HepG2 (cell line): ENCODE data around the gene CELSR2. TPM values are rescaled to one million over a fixed set of nuclear protein-coding genes. Genes with fewer than 3 reads are reported as not detected.

Source experiments
- JDP2 ChIP-seq: sonication (generic); formaldehyde crosslinking; IDR thresholded peaks from 2 replicates; pipeline ENCODE4 v1.8.1; 2022; ENCODE audit warnings: missing genetic modification reagents, borderline replicate concordance
- KLF12 ChIP-seq: sonication (generic); formaldehyde crosslinking; IDR thresholded peaks from 2 replicates; pipeline ENCODE4 v1.4.0; 2020; ENCODE audit warnings: missing genetic modification reagents, borderline replicate concordance
- MED8 ChIP-seq: sonication (generic); formaldehyde crosslinking; IDR thresholded peaks from 2 replicates; pipeline ENCODE4 v1.8.1; 2023; ENCODE audit warnings: mild to moderate bottlenecking, missing genetic modification reagents; ENCODE audit not compliant: insufficient replicate concordance
- NCOR1 ChIP-seq: fragments of 200-600 bp; sonication (generic); IDR thresholded peaks from 2 replicates; pipeline ENCODE4 v1.7.0; 2017; ENCODE audit warnings: antibody characterized with exemption, low read length, borderline replicate concordance
- NFRKB ChIP-seq: fragments of 450-650 bp; IDR thresholded peaks from 2 replicates; pipeline ENCODE4 v1.6.1; 2017
- PITX1 ChIP-seq: sonication (generic); formaldehyde crosslinking; IDR thresholded peaks from 2 replicates; pipeline ENCODE4 v1.5.1; 2020; ENCODE audit warnings: mild to moderate bottlenecking, missing genetic modification reagents
- SP2 ChIP-seq: sonication (generic); formaldehyde crosslinking; IDR thresholded peaks from 2 replicates; pipeline ENCODE4 v1.5.1; 2020; ENCODE audit warnings: mild to moderate bottlenecking, missing genetic modification reagents
- ZBTB1 ChIP-seq: sonication (generic); formaldehyde crosslinking; IDR thresholded peaks from 2 replicates; pipeline ENCODE4 v1.4.0; 2020; ENCODE audit warnings: missing genetic modification reagents, borderline replicate concordance
- ZNF12 ChIP-seq: sonication (generic); formaldehyde crosslinking; IDR thresholded peaks from 2 replicates; pipeline ENCODE4 v1.5.0; 2020; ENCODE audit warnings: missing genetic modification reagents
- ZNF331 ChIP-seq: sonication (generic); formaldehyde crosslinking; IDR thresholded peaks from 2 replicates; pipeline ENCODE4 v1.4.0; 2020; ENCODE audit warnings: missing genetic modification reagents
- polyA plus RNA-seq, 8 experiments: library from polyadenylated mRNA; depleted of rRNA in 3 of 8; stranded (reverse) in 7 of 8; unstranded in 1 of 8; fragments of >200 nt; fragmentation: Illumina TruSeq in 4 of 8; extraction: Trizol in 4 of 8; gene quantifications; 2 replicates each; pipeline versions ENCODE4 v1.2.1 to v1.2.3, GENCODE V29; 2011 to 2016; ENCODE audit warnings: low read depth in 4 of 8, missing spikeins in 1 of 8, mixed read lengths in 1 of 8; ENCODE audit not compliant: insufficient read depth in 1 of 8
- total RNA-seq, 5 experiments: library from RNA; depleted of rRNA; stranded (reverse); fragments of >200 nt; fragmentation: Illumina TruSeq; extraction: Trizol; gene quantifications; 2 replicates each; pipeline ENCODE4 v1.2.3, GENCODE V29; 2016; ENCODE audit warnings: low read depth in 1 of 5
- TF ChIP-seq, protein P1 (sequence below): sonication (generic); formaldehyde crosslinking; conservative IDR thresholded peaks from 2 replicates; pipeline ENCODE4 v1.8.0; 2022; ENCODE audit warnings: mild to moderate bottlenecking, moderate library complexity, missing genetic modification reagents
- TF ChIP-seq, protein P2 (sequence below): sonication (generic); formaldehyde crosslinking; IDR thresholded peaks from 2 replicates; pipeline ENCODE4 v1.8.0; 2022; ENCODE audit warnings: missing genetic modification reagents, mild to moderate bottlenecking, inconsistent platforms, borderline replicate concordance
- TF ChIP-seq, protein P3 (sequence below): sonication (generic); formaldehyde crosslinking; IDR thresholded peaks from 2 replicates; pipeline ENCODE4 v1.8.0; 2022; ENCODE audit warnings: missing genetic modification reagents, mild to moderate bottlenecking, borderline replicate concordance
- TF ChIP-seq, protein P4 (sequence below): sonication (generic); formaldehyde crosslinking; IDR thresholded peaks from 2 replicates; pipeline ENCODE4 v1.4.0; 2020; ENCODE audit warnings: missing genetic modification reagents, mild to moderate bottlenecking, borderline replicate concordance
- TF ChIP-seq, protein P5 (sequence below): sonication (generic); formaldehyde crosslinking; IDR thresholded peaks from 2 replicates; pipeline ENCODE4 v1.8.0; 2022; ENCODE audit warnings: mild to moderate bottlenecking, missing genetic modification reagents
- TF ChIP-seq, protein P6 (sequence below): sonication (generic); formaldehyde crosslinking; IDR thresholded peaks from 2 replicates; pipeline ENCODE4 v1.4.0; 2020; ENCODE audit warnings: missing genetic modification reagents, borderline replicate concordance

The CELSR2 gene
- total and polyA plus RNA-seq, 2 of the 13 experiments (the other 11 are each of a cell fraction or from before 2014, with no cell fraction given): 4.0 to 6.6 TPM

DNA sequence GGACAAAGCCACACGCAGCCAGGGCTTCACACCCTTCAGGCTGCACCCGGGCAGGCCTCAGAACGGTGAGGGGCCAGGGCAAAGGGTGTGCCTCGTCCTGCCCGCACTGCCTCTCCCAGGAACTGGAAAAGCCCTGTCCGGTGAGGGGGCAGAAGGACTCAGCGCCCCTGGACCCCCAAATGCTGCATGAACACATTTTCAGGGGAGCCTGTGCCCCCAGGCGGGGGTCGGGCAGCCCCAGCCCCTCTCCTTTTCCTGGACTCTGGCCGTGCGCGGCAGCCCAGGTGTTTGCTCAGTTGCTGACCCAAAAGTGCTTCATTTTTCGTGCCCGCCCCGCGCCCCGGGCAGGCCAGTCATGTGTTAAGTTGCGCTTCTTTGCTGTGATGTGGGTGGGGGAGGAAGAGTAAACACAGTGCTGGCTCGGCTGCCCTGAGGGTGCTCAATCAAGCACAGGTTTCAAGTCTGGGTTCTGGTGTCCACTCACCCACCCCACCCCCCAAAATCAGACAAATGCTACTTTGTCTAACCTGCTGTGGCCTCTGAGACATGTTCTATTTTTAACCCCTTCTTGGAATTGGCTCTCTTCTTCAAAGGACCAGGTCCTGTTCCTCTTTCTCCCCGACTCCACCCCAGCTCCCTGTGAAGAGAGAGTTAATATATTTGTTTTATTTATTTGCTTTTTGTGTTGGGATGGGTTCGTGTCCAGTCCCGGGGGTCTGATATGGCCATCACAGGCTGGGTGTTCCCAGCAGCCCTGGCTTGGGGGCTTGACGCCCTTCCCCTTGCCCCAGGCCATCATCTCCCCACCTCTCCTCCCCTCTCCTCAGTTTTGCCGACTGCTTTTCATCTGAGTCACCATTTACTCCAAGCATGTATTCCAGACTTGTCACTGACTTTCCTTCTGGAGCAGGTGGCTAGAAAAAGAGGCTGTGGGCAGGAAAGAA is 25.5 kb downstream of the CELSR2 start (continued):
- TF ChIP-seq, protein P1, sequence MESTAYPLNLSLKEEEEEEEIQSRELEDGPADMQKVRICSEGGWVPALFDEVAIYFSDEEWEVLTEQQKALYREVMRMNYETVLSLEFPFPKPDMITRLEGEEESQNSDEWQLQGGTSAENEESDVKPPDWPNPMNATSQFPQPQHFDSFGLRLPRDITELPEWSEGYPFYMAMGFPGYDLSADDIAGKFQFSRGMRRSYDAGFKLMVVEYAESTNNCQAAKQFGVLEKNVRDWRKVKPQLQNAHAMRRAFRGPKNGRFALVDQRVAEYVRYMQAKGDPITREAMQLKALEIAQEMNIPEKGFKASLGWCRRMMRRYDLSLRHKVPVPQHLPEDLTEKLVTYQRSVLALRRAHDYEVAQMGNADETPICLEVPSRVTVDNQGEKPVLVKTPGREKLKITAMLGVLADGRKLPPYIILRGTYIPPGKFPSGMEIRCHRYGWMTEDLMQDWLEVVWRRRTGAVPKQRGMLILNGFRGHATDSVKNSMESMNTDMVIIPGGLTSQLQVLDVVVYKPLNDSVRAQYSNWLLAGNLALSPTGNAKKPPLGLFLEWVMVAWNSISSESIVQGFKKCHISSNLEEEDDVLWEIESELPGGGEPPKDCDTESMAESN (CRISPR knock-in tag): 0 out of 2 replicates have a peak, but pooled peaks have one; percentile 58
- TF ChIP-seq, protein P2, sequence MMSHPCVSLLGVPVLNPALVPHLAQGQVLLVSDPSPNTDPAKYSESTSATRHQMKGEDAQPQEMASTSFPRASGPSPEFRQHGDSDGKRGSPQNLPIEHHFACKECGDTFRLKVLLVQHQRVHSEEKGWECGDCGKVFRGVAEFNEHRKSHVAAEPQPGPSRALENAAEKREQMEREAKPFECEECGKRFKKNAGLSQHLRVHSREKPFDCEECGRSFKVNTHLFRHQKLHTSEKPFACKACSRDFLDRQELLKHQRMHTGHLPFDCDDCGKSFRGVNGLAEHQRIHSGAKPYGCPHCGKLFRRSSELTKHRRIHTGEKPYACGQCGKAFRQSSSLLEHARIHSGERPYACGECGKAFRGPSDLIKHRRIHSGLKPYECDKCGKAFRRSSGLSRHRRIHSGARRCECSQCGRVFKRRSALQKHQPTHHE: no peak
- no peak for TF ChIP-seq NFRKB
- TF ChIP-seq PITX1 (CRISPR knock-in tag): no peak
- TF ChIP-seq, protein P3, sequence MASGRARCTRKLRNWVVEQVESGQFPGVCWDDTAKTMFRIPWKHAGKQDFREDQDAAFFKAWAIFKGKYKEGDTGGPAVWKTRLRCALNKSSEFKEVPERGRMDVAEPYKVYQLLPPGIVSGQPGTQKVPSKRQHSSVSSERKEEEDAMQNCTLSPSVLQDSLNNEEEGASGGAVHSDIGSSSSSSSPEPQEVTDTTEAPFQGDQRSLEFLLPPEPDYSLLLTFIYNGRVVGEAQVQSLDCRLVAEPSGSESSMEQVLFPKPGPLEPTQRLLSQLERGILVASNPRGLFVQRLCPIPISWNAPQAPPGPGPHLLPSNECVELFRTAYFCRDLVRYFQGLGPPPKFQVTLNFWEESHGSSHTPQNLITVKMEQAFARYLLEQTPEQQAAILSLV (CRISPR knock-in tag): no peak
- TF ChIP-seq NCOR1: peak; percentile 19; the same call in 1 of the 2 replicates
- 0 out of 2 replicates have a peak, but pooled peaks have one; percentile 19 for TF ChIP-seq ZNF12 (CRISPR knock-in tag)
- TF ChIP-seq, protein P4, sequence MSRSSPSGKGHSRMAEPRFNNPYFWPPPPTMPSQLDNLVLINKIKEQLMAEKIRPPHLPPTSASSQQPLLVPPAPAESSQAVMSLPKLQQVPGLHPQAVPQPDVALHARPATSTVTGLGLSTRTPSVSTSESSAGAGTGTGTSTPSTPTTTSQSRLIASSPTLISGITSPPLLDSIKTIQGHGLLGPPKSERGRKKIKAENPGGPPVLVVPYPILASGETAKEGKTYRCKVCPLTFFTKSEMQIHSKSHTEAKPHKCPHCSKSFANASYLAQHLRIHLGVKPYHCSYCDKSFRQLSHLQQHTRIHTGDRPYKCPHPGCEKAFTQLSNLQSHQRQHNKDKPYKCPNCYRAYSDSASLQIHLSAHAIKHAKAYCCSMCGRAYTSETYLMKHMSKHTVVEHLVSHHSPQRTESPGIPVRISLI (CRISPR knock-in tag): no peak; the same call in 1 of the 2 replicates
- no peak; the same call in 1 of the 2 replicates for TF ChIP-seq ZNF331
- no peak for TF ChIP-seq SP2 (CRISPR knock-in tag)
- 0 out of 2 replicates have a peak, but pooled peaks have one; percentile 60 for TF ChIP-seq KLF12 (CRISPR knock-in tag)
- TF ChIP-seq ZBTB1 (CRISPR knock-in tag): no peak
- TF ChIP-seq, protein P5, sequence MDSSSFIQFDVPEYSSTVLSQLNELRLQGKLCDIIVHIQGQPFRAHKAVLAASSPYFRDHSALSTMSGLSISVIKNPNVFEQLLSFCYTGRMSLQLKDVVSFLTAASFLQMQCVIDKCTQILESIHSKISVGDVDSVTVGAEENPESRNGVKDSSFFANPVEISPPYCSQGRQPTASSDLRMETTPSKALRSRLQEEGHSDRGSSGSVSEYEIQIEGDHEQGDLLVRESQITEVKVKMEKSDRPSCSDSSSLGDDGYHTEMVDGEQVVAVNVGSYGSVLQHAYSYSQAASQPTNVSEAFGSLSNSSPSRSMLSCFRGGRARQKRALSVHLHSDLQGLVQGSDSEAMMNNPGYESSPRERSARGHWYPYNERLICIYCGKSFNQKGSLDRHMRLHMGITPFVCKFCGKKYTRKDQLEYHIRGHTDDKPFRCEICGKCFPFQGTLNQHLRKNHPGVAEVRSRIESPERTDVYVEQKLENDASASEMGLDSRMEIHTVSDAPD: 0 out of 2 replicates have a peak, but pooled peaks have one; percentile 42
- TF ChIP-seq MED8 (CRISPR knock-in tag): peak; percentile 32
- no peak for TF ChIP-seq JDP2
- TF ChIP-seq, protein P6, sequence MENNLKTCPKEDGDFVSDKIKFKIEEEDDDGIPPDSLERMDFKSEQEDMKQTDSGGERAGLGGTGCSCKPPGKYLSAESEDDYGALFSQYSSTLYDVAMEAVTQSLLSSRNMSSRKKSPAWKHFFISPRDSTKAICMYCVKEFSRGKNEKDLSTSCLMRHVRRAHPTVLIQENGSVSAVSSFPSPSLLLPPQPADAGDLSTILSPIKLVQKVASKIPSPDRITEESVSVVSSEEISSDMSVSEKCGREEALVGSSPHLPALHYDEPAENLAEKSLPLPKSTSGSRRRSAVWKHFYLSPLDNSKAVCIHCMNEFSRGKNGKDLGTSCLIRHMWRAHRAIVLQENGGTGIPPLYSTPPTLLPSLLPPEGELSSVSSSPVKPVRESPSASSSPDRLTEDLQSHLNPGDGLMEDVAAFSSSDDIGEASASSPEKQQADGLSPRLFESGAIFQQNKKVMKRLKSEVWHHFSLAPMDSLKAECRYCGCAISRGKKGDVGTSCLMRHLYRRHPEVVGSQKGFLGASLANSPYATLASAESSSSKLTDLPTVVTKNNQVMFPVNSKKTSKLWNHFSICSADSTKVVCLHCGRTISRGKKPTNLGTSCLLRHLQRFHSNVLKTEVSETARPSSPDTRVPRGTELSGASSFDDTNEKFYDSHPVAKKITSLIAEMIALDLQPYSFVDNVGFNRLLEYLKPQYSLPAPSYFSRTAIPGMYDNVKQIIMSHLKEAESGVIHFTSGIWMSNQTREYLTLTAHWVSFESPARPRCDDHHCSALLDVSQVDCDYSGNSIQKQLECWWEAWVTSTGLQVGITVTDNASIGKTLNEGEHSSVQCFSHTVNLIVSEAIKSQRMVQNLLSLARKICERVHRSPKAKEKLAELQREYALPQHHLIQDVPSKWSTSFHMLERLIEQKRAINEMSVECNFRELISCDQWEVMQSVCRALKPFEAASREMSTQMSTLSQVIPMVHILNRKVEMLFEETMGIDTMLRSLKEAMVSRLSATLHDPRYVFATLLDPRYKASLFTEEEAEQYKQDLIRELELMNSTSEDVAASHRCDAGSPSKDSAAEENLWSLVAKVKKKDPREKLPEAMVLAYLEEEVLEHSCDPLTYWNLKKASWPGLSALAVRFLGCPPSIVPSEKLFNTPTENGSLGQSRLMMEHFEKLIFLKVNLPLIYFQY (CRISPR knock-in tag): peak; percentile 92; the same call in 1 of the 2 replicates
